HepG2 (cell line): Measurements from ENCODE around the gene PGS1. TPM values are rescaled to one million over a fixed set of nuclear protein-coding genes. Genes with fewer than 3 reads are reported as not detected.

Source experiments
- ATAC-seq: fragments of 200-7000 bp; cut with Tn5 transposase; 3 replicates; pipeline ENCODE4 v1.9.1; 2020; ENCODE audit warnings: mild to moderate bottlenecking, moderate library complexity
- BruUV-seq: library from RNA; stranded (reverse); fragments of 400-500 nt; replicated peaks from 2 replicates; lab custom pipeline; 2021; lab: Mats Ljungman, UMichigan
- CTCF ChIA-PET: fragments of 300-600 bp; formaldehyde crosslinking; extraction: SDS; loops from one replicate; lab custom pipeline; 2021; ENCODE audit warnings: low total read pairs, inconsistent platforms, low intra/inter-chr PET ratio; lab: Yijun Ruan, JAX
- POLR2A ChIA-PET: fragments of 350-600 bp; sonication (Branson Sonifier 250); formaldehyde crosslinking; loops from one replicate; lab custom pipeline; 2020; ENCODE audit warnings: antibody characterized with exemption, inconsistent platforms; lab: Yijun Ruan, JAX
- DNase-seq: peaks from one replicate; pipeline ENCODE4 v3.0.0-alpha.2; 2015; ENCODE audit warnings: low spot score
- FAIRE-seq: peaks from 3 replicates; lab custom pipeline; 2011; peaks lifted over from hg19 to GRCh38; lab: Jason Lieb, UNC
- H2AFZ ChIP-seq: one replicate; pipeline ENCODE4 v1.6.1; 2011; ENCODE audit warnings: low read length, inconsistent platforms
- H3K27ac ChIP-seq: fragments of 300-600 bp; 3 replicates; pipeline ENCODE4 v1.8.0; 2011; ENCODE audit warnings: mixed run types, mild to moderate bottlenecking, mixed read lengths, low read length, inconsistent platforms; ENCODE audit not compliant: insufficient read depth; ENCODE audit errors: extremely low read length
- H3K27me3 ChIP-seq, 2 experiments: fragments of 200-600 bp in 1 of 2; 2 replicates in 1 of 2; 3 replicates in 1 of 2; pipeline versions ENCODE4 v1.6.0 to v1.8.0; 2011; ENCODE audit warnings: low read length in 2 of 2, mild to moderate bottlenecking in 2 of 2, moderate library complexity in 2 of 2, inconsistent platforms in 1 of 2; ENCODE audit not compliant: insufficient read depth in 2 of 2, control insufficient read depth in 1 of 2
- H3K36me3 ChIP-seq, 2 experiments: fragments of 200-600 bp in 1 of 2; replicated peaks in 1 of 2; 2 replicates in 1 of 2; 3 replicates in 1 of 2; pipeline versions ENCODE4 v1.5.1 to v1.8.0; 2011; ENCODE audit warnings: low read length in 2 of 2, inconsistent platforms in 1 of 2; ENCODE audit not compliant: insufficient read depth in 2 of 2, control insufficient read depth in 1 of 2
- H3K4me1 ChIP-seq: 2 replicates; pipeline ENCODE4 v1.5.1; 2012; ENCODE audit warnings: low read length, inconsistent platforms; ENCODE audit not compliant: insufficient read depth
- H3K4me2 ChIP-seq: 2 replicates; pipeline ENCODE4 v1.6.0; 2011; ENCODE audit warnings: low read depth, low read length, inconsistent platforms
- H3K4me3 ChIP-seq, 3 experiments: fragments of 200-600 bp in 1 of 3; sonication (generic), shearing (Covaris generic) in 1 of 3; replicated peaks in 1 of 3; 2 replicates each; pipeline ENCODE4 v1.5.1; 2011 to 2016; ENCODE audit warnings: low read length in 3 of 3, inconsistent platforms in 2 of 3, low read depth in 2 of 3, mild to moderate bottlenecking in 2 of 3, control low read depth in 1 of 3, mixed read lengths in 1 of 3; ENCODE audit not compliant: insufficient read depth in 1 of 3
- H3K79me2 ChIP-seq: one replicate; pipeline ENCODE4 v1.6.1; 2011; ENCODE audit warnings: low read length, inconsistent platforms; ENCODE audit not compliant: insufficient read depth
- H3K9ac ChIP-seq: 2 replicates; pipeline ENCODE4 v1.6.0; 2011; ENCODE audit warnings: mild to moderate bottlenecking, low read depth, low read length, inconsistent platforms; ENCODE audit not compliant: insufficient read depth
- H3K9me3 ChIP-seq: 2 replicates; pipeline ENCODE4 v1.5.1; 2012; ENCODE audit warnings: mild to moderate bottlenecking, low read length
- H4K20me1 ChIP-seq: 2 replicates; pipeline ENCODE4 v1.6.0; 2011; ENCODE audit warnings: inconsistent platforms, mild to moderate bottlenecking, low read length, moderate library complexity; ENCODE audit not compliant: insufficient read depth
- MXD4 ChIP-seq: IDR thresholded peaks from 2 replicates; pipeline ENCODE4 v1.6.1; 2016; ENCODE audit warnings: mild to moderate bottlenecking, missing biosample characterization, missing genetic modification reagents
- ZNF136 ChIP-seq: sonication (generic); formaldehyde crosslinking; IDR thresholded peaks from 2 replicates; pipeline ENCODE4 v1.8.1; 2022; ENCODE audit warnings: low read depth, mild to moderate bottlenecking, moderate library complexity, missing genetic modification reagents
- ZNF296 ChIP-seq: sonication (generic); formaldehyde crosslinking; conservative IDR thresholded peaks from 2 replicates; pipeline ENCODE4 v1.5.0; 2020; ENCODE audit warnings: mild to moderate bottlenecking, missing genetic modification reagents
- ZNF446 ChIP-seq: sonication (generic); formaldehyde crosslinking; IDR thresholded peaks from 2 replicates; pipeline ENCODE4 v1.5.0; 2020; ENCODE audit warnings: mild to moderate bottlenecking, missing genetic modification reagents
- WGBS: methylation state at CpG from one replicate; pipeline ENCODE4 v1.1.6; 2017; ENCODE audit warnings: low lambda C conversion rate; 5-methylcytosine and 5-hydroxymethylcytosine counted together
- in situ Hi-C: cut with HindIII; loops from 2 replicates; pipeline ENCODE4 v1.10.0; 2017; ENCODE audit warnings: low pct_unique_long_range_greater_than_20kb; ENCODE audit not compliant: extremely low pct_ligation_motif_present
- intact Hi-C: fragments of 100-400 bp; cut with micrococcal nuclease; formaldehyde crosslinking; loops from one replicate; pipeline ENCODE4 v1.10.0; 2022; ENCODE audit not compliant: unreplicated experiment
- polyA plus RNA-seq, 8 experiments: library from polyadenylated mRNA; depleted of rRNA in 3 of 8; stranded (reverse) in 7 of 8; unstranded in 1 of 8; fragments of >200 nt; fragmentation: Illumina TruSeq in 4 of 8; extraction: Trizol in 4 of 8; gene quantifications; 2 replicates each; pipeline versions ENCODE4 v1.2.1 to v1.2.3, GENCODE V29; 2011 to 2016; ENCODE audit warnings: low read depth in 4 of 8, missing spikeins in 1 of 8, mixed read lengths in 1 of 8; ENCODE audit not compliant: insufficient read depth in 1 of 8
- total RNA-seq, 5 experiments: library from RNA; depleted of rRNA; stranded (reverse); fragments of >200 nt; fragmentation: Illumina TruSeq; extraction: Trizol; gene quantifications; 2 replicates each; pipeline ENCODE4 v1.2.3, GENCODE V29; 2016; ENCODE audit warnings: low read depth in 1 of 5
- TF ChIP-seq, protein P1 (sequence below): sonication (generic); formaldehyde crosslinking; IDR thresholded peaks from 2 replicates; pipeline ENCODE4 v1.5.0; 2020; ENCODE audit warnings: missing genetic modification reagents, mild to moderate bottlenecking, borderline replicate concordance
- TF ChIP-seq, protein P2 (sequence below), 2 experiments: sonication (generic) in 1 of 2; formaldehyde crosslinking in 1 of 2; IDR thresholded peaks; 2 replicates each; pipeline versions ENCODE4 v1.6.1 to v1.9.0; 2014 to 2022; ENCODE audit warnings: antibody characterized with exemption in 1 of 2, borderline replicate concordance in 1 of 2, inconsistent platforms in 1 of 2, low read depth in 1 of 2, missing genetic modification reagents in 1 of 2
- TF ChIP-seq, protein P3 (sequence below): sonication (generic); formaldehyde crosslinking; IDR thresholded peaks from 2 replicates; pipeline ENCODE4 v1.4.0; 2020; ENCODE audit warnings: missing genetic modification reagents, borderline replicate concordance
- TF ChIP-seq, protein P4 (sequence below): sonication (generic); formaldehyde crosslinking; IDR thresholded peaks from 2 replicates; pipeline ENCODE4 v1.9.0; 2021; ENCODE audit warnings: missing genetic modification reagents, borderline replicate concordance
- TF ChIP-seq, protein P5 (sequence below): sonication (generic); formaldehyde crosslinking; IDR thresholded peaks from 2 replicates; pipeline ENCODE4 v1.4.0; 2020; ENCODE audit warnings: mild to moderate bottlenecking, missing genetic modification reagents

Gene PGS1
- total and polyA plus RNA-seq, 2 of the 13 experiments (the other 11 are each of a cell fraction or from before 2014, with no cell fraction given) = 25.9 to 31.5 TPM

DNA sequence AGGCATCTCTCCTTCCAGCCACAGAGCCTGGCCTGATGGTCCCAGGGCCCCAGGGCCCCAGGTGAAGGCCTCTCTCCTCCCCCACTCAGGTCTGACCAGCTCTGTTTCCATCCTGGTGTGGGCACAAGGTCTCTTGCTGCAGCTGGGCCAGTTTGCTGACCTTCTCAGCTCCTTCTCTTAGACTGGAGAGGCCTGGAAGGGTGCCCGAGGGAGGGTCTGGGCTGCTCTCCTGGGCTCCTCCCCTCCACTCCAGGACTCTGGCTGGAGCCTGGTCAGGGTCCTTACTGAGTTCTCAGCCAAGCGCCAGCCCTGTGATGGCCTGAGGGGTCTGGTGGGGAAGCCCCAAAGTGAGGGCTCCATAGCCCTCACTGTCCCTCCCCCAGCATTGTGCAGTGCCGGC, 31.0 kb upstream of the PGS1 start:
- FAIRE-seq (no peak), DNase-seq (no peak), ATAC-seq (no peak)
- Histone ChIP-seq H2AFZ (no peak overlapping the region), H3K4me2 (no peak overlapping the region), H3K36me3 (no peaks in the 10 kb centered on the region), H3K79me2 (no peaks in the 10 kb centered on the region), H3K4me1 (peaks cover 29% of the 10 kb centered on the region), H3K4me3 (no peak overlapping the region), H3K9me3 (no peaks in the 10 kb centered on the region), H3K27me3 (peaks cover 30 to 79% of the 10 kb centered on the region in 2 experiments), H3K9ac (no peak overlapping the region), H3K27ac (no peak overlapping the region), H4K20me1 (no peaks in the 10 kb centered on the region; the same call in 1 of the 2 replicates)
- intact Hi-C loops = no loop called here
- ChIA-PET CTCF (no interaction called here), POLR2A (interaction anchor here (0.7 to 0.9 kb wide), 2 partner anchors 13 to 30 kb away, joined by 3 read pairs; partner anchors contain the start of gene SOCS3)
- no TSS peak for BruUV-seq
- in situ Hi-C loops = no loop called here
- 0% methylated on average over 2 of the region's 3 CpGs for WGBS
- no peak for TF ChIP-seq ZNF296
- TF ChIP-seq, protein P1, sequence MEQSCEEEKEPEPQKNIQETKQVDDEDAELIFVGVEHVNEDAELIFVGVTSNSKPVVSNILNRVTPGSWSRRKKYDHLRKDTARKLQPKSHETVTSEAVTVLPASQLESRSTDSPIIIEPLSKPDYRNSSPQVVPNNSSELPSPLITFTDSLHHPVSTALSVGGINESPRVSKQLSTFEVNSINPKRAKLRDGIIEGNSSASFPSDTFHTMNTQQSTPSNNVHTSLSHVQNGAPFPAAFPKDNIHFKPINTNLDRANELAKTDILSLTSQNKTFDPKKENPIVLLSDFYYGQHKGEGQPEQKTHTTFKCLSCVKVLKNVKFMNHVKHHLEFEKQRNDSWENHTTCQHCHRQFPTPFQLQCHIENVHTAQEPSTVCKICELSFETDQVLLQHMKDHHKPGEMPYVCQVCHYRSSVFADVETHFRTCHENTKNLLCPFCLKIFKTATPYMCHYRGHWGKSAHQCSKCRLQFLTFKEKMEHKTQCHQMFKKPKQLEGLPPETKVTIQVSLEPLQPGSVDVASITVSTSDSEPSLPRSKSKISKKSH = no peak
- TF ChIP-seq ZNF136 (CRISPR knock-in tag) = no peak
- TF ChIP-seq ZNF446 (CRISPR knock-in tag) = no peak
- TF ChIP-seq, protein P2, sequence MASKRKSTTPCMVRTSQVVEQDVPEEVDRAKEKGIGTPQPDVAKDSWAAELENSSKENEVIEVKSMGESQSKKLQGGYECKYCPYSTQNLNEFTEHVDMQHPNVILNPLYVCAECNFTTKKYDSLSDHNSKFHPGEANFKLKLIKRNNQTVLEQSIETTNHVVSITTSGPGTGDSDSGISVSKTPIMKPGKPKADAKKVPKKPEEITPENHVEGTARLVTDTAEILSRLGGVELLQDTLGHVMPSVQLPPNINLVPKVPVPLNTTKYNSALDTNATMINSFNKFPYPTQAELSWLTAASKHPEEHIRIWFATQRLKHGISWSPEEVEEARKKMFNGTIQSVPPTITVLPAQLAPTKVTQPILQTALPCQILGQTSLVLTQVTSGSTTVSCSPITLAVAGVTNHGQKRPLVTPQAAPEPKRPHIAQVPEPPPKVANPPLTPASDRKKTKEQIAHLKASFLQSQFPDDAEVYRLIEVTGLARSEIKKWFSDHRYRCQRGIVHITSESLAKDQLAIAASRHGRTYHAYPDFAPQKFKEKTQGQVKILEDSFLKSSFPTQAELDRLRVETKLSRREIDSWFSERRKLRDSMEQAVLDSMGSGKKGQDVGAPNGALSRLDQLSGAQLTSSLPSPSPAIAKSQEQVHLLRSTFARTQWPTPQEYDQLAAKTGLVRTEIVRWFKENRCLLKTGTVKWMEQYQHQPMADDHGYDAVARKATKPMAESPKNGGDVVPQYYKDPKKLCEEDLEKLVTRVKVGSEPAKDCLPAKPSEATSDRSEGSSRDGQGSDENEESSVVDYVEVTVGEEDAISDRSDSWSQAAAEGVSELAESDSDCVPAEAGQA (IDR thresholded peaks at IDR 0.05; ENCODE audit: low read depth) = no peak
- TF ChIP-seq, protein P2 (CRISPR knock-in tag; IDR thresholded peaks at IDR 0.05; ENCODE audit: borderline replicate concordance) = no peak
- no peak for TF ChIP-seq MXD4 (CRISPR knock-in tag)
- TF ChIP-seq, protein P3, sequence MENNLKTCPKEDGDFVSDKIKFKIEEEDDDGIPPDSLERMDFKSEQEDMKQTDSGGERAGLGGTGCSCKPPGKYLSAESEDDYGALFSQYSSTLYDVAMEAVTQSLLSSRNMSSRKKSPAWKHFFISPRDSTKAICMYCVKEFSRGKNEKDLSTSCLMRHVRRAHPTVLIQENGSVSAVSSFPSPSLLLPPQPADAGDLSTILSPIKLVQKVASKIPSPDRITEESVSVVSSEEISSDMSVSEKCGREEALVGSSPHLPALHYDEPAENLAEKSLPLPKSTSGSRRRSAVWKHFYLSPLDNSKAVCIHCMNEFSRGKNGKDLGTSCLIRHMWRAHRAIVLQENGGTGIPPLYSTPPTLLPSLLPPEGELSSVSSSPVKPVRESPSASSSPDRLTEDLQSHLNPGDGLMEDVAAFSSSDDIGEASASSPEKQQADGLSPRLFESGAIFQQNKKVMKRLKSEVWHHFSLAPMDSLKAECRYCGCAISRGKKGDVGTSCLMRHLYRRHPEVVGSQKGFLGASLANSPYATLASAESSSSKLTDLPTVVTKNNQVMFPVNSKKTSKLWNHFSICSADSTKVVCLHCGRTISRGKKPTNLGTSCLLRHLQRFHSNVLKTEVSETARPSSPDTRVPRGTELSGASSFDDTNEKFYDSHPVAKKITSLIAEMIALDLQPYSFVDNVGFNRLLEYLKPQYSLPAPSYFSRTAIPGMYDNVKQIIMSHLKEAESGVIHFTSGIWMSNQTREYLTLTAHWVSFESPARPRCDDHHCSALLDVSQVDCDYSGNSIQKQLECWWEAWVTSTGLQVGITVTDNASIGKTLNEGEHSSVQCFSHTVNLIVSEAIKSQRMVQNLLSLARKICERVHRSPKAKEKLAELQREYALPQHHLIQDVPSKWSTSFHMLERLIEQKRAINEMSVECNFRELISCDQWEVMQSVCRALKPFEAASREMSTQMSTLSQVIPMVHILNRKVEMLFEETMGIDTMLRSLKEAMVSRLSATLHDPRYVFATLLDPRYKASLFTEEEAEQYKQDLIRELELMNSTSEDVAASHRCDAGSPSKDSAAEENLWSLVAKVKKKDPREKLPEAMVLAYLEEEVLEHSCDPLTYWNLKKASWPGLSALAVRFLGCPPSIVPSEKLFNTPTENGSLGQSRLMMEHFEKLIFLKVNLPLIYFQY (CRISPR knock-in tag) = no peak
- TF ChIP-seq, protein P4, sequence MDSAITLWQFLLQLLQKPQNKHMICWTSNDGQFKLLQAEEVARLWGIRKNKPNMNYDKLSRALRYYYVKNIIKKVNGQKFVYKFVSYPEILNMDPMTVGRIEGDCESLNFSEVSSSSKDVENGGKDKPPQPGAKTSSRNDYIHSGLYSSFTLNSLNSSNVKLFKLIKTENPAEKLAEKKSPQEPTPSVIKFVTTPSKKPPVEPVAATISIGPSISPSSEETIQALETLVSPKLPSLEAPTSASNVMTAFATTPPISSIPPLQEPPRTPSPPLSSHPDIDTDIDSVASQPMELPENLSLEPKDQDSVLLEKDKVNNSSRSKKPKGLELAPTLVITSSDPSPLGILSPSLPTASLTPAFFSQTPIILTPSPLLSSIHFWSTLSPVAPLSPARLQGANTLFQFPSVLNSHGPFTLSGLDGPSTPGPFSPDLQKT (CRISPR knock-in tag) = no peak
- TF ChIP-seq, protein P5, sequence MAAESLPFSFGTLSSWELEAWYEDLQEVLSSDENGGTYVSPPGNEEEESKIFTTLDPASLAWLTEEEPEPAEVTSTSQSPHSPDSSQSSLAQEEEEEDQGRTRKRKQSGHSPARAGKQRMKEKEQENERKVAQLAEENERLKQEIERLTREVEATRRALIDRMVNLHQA (CRISPR knock-in tag) = no peak
